HCEC 1CT (cell line): Measurements from ENCODE around the gene ZNF473.
A peak's percentile ranks its signal among the peaks of the same experiment; 100 is the strongest.

Source experiments
- DNase-seq: peaks from one replicate; pipeline ENCODE4 v3.0.0-alpha.2; 2017

The ZNF473 gene

DNA sequence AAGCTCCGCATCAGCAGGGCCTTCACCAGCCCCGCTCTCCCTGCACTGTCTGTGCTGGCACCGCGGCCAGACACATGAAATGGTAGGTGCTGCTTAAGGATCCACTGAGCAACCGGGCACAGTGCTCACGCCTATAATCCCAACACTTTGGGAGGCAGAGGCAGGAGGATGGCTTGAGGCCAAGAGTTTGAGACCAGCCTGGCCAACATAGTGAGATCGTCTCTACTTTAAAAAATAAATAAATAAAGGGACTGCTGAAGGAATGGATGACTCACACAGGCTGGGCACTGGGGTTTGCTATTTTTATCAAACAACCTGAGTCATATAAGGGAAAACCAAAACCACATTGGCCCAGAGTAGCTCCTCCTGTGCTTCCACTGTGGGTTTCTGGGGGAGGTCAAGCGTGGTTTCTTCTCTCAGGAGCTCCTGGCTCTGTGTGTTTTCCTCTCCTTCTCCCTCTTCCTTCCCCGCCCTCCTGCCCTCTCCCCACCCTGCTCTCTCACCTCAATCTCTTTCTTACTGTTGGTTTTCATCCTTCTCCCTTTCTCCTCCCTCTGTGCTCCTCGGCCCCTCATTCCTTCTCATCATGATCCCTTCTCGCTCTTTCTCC lies 21.9 kb upstream of the ZNF473 start:
- peak; percentile 97 for DNase-seq

DNA sequence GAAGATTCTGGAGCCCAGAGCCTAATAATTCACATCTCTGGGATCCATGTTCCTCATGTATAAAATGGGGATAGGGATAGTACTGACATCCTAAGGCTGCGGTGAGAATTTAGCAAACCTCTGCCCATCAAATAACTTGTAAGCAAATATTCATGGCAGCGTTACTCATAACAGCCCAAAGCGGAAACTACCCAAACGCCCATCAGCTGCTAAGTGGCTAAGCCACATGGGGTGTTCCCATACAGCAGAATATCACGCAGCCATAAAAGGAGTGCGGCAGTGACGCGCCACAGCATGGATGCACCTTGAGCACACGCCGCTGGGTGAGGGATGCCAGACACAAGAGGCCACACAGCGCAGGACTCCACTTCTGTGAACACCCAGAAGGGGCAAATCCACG lies 20.4 kb upstream of the ZNF473 start:
- no peak for DNase-seq

DNA sequence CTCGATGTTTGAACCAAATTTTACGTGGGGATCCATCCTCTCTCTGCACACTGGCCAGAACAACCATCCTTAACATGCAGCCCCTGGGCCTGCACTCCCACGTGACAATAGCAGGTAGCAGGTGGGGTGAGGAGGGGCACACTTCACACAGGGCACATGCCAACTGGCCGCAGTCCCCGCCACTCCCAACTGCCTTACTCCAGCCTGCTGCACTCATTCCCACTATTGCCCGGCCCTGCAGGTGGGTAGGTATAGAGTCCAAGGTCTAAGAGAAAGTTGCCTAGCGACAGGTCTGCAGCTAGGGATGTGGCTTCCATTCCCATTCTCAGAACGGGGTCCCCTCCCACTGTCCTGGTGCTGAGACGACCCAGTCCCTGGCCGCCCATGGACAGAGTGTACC lies 18.6 kb upstream of the ZNF473 start:
- no peak for DNase-seq

DNA sequence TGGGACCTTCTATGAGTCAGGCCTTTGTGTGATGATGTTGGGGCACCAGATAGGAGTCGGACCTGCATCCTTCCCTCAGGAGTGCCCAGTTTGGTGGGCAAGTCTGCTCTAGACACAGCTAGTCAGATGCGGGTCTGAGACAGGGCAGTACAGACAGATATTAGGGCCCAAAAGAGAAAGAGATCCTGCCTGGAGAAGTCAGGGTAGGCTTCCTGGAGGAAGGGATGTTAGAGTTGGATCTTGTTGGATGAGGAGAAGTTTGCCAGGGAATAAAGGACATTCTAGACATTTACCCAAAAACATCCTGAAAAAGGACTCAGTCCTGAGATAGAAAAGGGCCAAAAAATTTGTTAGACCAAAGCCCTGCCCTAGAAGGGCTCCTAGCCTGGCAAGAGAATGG lies 17.9 kb upstream of the ZNF473 start:
- DNase-seq = no peak

DNA sequence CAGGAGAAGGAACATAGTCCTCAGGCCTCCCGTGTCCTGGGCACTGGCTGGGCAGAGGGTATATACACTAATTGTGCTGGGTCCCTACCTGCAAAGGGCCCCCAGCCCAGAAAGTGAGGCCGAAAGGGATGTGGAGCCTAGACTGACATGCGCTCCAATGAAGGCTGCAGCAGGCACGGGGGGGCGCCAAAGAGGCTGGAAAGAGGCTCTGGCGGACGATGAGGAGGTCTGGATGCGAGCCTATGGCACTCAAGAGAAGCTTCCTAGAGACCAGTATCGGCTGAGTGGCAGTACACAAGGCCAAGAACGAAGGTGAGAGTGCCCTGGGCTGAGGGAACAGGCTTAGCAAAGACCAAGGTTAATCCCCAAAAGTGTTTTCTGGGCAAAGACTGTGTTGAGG lies 17.3 kb upstream of the ZNF473 start:
- DNase-seq = no peak

DNA sequence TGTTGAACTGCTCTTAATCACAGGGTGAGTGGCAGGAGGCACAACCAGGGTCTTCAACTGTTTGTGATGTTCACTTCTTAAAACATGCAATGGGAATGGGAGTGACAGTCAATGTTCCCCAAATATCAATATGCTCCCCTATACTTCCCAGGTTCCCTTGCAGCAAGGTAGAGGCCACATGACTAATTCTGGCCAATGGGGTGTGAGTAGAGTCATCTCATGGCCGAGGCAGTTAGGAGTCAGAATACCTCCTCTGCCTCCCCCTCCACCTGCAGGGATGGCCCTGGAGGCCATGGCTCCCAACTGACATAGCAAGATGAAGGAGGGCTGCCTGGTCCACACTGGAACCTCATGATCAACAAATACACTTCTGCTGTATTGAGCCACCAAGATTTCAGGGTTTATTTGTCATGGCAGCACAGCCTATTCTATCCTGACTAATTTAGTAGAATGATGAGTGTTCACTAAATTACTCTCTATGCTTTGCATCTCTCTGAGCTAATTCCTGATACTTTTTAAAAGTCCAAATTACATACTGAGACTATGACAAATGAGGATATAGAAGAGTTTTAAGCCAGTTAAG lies 9.5 kb upstream of the ZNF473 start:
- no peak for DNase-seq

DNA sequence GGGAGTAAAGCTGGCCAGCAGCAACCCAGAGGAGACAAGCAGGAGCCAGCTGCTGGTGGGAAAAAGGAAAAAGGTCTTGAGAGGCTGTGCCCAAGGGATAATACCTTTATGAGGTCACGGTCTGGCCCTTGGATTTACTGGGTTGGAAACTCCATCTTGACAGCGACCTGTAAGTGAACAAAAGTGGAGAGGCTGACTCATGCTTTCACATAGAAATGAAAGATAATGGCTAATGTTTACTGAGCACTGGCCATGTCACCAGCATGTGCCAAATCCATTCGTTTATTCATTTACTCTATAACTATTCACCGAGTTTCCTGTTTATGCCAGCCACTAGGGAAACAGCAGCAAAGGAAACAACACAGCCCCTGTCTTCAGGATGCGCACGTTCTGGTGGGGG lies 5.3 kb upstream of the ZNF473 start:
- no peak for DNase-seq

DNA sequence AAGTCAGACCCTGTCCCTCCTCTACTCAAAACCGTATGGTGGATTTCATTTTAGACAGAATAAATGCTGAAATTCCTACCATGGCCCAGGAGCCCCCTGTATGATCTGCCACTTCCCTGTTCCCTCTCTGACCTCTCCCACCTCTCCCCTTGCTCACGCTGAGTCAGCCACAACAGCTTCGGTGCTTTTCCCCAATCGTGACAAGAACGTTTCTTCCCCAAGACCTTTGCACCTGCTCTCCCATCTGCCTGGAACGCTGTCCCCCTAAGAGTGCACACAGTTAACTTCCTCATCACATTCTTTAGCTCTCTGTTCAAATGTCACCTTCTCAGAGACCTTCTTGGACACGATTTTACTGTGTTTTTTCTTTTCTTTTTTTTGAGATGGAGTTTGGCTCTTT lies 3.0 kb upstream of the ZNF473 start:
- no peak for DNase-seq

DNA sequence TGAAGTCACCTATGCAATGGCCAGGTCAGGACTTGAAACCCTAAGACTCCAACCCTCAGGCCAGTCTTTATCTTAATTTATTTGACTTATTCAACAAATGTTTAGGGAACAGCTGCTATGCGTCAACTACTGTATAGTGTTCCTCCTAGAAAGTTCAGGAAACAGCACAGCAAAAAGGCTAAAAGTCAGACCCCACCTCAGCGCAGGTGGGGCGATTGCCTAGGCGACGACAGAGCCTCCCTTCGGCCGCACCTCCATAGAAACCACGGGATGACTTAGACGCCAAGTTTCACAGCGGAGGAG lies 1.1 kb upstream of the ZNF473 start:
- no peak for DNase-seq

DNA sequence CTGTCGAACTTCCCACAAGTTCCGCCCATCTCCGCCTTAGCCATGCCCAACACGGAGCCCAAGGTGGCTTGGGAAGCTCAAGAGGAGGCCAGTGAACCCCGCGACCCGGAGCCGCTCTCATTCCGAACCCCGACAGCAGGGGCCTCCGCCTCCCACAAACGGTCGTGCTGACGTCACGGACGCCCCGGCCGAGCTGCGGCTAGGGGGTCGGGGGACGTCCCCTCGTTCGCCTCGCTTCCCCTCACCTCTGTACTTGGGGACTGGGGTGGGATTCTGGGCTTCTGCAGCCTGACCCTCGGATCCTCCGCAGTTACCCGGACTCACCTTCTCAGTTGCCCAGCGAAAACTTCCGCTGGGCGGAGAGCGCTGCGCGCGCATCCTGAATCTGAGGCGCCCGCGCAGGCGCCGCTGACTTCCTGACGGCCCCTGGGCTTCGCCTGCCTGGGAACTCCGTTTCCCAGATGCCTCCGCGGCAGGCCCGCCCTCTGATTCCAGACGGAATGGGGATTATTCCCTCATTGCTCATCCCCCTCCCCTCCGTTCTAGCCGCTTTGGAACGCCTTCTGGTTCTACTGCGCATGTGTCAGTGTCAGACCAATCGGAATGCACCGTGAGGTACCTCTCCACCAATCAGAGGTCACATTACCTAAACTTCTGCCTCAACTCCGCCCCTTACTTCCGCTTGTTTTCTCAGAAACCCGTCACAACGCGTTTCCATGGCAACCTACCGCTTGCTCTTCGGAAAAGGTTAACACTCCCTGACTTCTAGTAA lies 597 bp upstream of the ZNF473 start, which contains the start of gene VRK3:
VRK3 (minus strand) TSS at position 351 of the 772 bp plus-strand sequence. CDS start 9,210 bp downstream, outside the sequence.
- peak; percentile 99 for DNase-seq

DNA sequence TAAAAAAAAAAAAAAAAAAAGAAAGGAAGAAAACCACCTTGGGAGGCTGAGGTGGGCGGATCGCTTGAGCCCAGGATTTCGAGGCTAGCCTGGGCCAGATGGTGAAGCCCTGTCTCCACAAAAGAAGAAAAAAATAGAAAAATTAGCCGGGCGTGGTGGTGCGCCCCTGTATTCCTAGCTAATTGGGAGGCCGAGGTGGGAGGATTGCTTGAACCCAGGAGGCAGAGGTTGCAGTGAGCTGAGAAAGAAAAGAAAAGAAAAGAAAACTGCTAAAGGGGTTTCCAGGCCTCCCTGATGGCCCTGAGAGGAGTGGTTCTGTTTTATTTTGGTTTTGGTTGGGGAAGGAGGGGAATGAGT lies 723 bp downstream of the ZNF473 start:
- no peak for DNase-seq

DNA sequence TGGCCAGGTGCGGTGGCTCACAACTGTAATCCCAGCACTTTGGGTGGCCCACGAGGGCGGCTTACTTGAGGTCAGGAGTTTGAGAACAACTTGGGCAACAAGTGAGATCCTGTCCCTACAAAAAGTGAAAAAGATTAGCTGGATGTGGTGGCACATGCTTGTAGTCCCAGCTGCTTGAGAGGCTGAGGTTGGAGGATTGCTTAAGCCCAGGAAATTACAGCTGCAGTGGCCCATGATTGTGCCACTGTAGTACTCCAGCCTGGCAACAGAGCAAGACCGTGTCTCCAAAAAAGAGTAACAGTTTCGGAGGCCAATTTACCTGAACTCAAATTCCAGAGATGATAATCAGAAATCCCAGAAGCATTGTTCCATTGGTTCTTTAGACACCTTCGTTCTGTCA lies 4.4 kb downstream of the ZNF473 start:
- DNase-seq = no peak

DNA sequence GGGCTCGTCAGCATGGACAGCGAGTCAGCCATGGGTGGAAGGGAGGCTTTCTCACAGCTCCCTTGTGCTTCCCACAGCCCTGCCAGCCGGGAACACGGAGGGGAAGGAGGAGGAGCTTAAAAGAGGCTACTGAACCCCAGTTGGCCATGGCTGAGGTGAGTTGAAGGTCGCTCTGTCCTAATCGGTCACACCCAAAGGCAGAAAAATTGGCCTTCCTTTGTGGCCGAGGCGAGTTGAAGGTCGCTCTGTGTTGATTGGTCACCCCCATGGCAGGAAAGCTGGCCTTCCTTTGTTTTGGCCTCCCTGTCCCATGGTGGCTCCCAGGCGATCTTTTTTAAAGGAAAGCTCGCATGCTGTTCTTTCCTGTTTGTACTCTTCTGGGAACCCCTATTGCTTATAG lies 5.1 kb downstream of the ZNF473 start:
- no peak for DNase-seq

DNA sequence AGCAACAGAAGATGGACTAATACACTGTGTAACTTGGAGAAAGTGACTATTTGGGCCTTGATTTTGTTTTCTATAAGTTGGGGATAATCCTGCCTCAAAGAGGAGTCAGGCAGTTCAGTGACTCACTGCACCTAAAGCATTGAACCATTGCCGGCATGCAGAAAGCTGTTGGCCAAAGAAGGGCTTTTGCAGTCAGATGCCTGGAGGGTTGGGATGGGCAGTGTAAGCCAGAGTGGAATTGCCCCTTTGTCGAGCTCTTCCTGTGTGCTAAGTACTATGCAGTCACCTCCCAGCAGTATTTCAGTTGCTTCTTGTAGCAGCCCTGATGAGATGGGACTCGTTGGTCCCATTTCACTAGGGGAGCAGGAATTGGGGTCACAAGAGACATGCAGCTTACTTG lies 11.1 kb downstream of the ZNF473 start:
- DNase-seq = no peak

DNA sequence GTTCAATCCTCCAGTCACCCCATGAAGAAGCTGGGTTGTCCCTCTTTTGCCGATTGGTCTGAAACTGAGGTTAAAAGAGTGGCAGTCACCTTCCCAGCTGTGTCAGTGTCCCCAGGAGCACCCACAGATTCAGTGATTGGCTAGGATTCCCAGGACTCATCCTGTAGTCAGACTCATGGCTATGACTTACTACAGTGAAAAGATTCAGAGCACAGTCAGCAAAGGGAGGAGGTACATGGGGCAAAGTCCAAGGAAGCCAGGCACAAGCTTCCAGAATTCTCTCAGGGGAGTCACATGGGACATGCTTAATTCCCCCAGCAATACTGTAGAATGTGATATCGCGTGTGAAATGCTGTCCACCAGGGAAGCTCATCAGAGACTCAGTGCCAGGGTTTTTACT lies 14.2 kb downstream of the ZNF473 start:
- DNase-seq = no peak

DNA sequence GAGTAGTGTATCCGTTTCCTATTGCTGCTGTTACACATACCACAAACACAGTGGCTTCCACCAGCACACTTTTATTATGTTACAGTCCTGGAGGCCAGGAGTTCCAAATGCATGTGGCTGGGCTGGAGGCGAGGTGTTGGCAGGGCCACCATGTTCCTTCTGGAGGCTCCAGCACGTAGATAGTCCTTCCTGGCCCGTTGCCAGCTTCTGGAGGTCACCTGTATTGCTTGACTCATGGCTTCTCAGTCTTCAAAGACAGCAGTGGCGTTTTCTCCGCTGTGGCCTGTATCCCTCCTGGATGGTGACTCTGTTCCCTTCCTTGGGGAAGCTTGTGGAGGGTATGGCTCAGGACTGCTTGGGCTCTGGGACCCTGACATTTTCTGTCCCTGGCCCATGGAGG lies 15.2 kb downstream of the ZNF473 start:
- no peak for DNase-seq

DNA sequence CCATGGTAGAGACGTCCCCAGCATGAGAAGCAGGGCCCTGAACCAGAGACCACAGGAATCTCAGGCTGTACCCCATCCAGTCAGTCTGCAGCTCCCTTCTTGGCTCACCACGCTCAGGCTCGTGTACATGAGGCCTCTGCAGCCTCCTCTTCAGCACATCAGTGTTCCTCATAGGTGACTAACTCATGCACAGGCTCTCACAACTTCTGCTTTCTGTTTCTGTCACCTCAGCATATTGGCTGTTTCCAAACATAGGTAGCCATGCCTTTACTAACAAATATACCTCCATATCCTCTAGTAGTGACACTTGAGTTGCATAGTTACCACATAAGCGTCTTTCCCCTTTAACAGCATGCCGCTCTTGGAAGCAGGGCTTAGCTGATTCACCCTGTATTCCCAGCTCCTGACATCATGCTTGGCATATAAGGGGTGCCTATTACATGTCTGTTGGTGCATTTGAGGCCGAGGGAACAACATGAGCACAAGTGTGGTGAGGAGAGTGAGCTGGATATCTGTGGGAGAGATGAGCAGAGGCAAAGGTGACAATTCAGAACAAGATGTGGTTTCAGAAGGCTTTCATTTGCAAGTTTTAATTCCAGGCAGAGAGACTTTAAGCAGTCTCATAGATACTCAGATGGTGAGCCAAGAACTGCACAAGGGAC lies 16.7 kb downstream of the ZNF473 start:
- DNase-seq = no peak

DNA sequence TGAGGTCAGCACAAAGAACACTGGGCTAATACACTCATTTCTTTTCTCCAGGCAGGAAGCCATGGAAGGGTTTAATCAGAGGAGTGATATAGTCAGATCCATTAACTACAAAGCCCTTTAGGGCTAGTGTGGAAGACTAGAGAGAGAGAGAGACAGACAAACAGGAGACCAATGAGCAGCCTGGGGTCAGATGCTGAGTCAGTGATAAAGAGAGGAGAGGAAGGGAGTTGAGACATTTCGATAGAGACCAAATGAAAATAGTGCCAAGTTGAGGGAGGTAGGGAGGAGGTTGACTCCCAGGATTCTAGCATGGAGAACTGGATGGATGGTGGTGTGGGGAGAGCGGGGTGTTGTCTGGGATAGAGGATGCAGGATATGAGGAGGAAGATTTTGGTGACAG lies 18.2 kb downstream of the ZNF473 start:
- no peak for DNase-seq

DNA sequence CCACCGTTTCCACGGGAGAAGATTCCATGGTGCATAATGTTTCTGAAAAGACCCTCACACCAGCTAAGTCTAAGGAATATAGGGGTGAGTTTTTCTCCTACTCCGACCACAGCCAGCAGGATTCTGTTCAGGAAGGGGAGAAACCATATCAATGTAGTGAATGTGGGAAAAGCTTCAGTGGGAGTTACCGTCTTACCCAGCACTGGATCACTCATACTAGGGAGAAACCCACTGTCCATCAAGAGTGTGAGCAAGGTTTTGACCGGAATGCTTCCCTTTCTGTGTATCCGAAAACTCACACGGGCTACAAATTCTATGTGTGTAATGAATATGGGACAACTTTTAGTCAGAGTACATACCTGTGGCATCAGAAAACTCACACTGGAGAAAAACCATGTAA lies 19.1 kb downstream of the ZNF473 start:
- no peak for DNase-seq

DNA sequence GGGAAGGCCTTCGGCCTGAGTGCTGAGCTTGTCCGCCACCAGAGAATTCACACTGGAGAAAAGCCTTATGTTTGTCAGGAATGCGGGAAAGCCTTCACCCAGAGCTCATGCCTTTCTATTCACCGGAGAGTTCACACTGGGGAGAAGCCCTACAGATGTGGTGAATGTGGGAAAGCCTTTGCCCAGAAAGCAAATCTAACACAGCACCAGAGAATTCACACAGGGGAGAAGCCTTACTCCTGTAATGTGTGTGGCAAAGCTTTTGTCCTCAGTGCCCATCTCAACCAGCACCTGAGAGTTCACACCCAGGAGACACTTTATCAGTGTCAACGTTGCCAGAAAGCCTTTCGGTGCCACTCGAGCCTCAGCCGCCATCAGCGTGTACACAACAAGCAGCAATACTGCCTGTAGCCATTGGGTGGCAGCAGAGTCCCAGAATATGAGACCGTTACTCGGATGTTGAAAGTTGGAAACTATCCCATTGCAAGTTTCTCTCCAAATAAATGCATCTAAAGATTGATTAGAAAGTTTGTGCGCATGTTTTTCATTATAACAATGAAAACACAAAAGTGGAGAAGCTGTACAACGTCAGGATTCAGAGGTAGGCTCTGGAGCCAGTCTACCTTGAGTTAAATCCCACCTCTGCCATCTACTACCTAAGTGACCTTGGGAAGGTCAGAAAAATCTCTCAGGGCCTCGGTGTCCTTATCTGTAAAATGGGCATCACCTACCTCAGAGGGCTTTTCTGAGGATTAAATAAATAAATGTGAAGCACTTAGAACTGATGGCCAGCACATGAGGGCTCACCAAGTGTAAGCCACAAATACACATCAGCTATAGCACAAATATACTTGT lies 21.1 kb downstream of the ZNF473 start:
- no peak for DNase-seq

DNA sequence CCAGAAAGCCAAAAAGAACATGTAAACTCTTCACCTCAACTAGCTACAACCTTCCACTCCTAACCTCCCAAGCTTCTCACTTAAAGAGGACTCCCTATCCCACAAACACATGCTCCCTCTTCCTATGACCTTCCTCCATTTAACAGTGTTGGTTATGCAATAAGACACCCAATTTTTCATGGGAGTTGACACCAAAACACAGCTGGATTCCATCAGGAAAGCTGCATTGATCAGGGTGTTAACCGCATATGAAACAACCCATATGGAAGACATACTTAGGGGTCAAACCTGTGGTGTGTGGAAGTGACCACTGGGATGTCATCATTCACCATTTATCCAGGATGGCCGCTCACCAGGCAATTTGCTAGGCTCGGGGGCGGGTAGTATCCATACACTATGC lies 21.9 kb downstream of the ZNF473 start:
- DNase-seq = no peak

DNA sequence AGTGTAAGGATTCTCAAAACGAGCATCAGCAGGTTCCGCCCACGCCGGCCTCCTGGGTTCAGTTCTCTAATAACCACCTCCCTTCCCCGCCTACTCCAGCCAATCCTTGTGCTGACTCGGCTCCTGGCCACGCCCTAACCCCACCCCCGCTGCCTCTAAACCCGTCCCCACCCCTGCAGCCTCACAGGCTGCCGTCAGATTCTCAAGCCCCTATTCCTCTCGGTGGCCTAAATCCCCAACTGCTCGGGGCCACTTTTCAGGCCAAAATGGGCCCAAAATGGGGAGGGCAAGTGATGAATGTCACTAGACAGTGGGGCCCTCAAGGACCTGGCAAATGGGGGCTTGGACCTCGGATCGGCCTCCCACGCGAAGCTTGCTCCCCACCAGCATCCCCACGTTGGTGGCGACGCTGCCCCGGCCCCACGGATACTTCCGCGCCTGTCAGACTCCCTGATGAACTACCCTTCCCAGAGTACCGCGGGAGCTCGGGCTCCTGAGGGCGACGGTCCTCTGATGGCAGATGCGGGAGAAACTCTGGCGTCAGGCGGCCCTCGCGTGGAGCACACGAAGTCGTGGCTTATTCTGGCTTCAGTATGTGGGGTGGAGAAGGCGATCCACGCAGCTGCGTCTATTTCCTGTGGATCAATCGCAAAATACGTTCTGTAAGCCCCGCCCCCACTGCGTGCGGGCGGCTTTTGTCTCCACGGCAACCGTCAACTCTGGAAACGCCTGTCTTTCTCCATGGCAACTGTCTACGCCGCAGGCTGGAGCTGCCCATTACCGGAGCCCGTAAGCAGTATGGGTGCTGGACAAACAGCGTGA lies 24.8 kb downstream of the ZNF473 start:
- DNase-seq = no peak
